Gastroesophageal sphincter (tissue), 4 donors: ENCODE data around the gene HLA-DQA1. TPM values are rescaled to one million over a fixed set of nuclear protein-coding genes. Genes with fewer than 3 reads are reported as not detected.
A peak's percentile ranks its signal among the peaks of the same experiment; 100 is the strongest.
"Not testable (repeated sequence)": the region's sequence is repeated elsewhere in the genome, so short reads cannot be mapped to it uniquely, and the experiment has no call there.

ENCODE experiments used
- ATAC-seq: fragments of 150-250 bp; one replicate; pipeline ENCODE4 v1.9.1; 2016; ENCODE audit warnings: mild to moderate bottlenecking, moderate library complexity
- H3K27ac ChIP-seq, 4 donors: fragments of 200-600 bp; sonication (generic) in 3 of 4; 1 replicate in 3 of 4; 2 replicates in 1 of 4; pipeline ENCODE4 v1.5.1; 2016 to 2019
- H3K27me3 ChIP-seq: fragments of 200-600 bp; sonication (generic); one replicate; pipeline ENCODE4 v1.5.1; 2019
- H3K36me3 ChIP-seq, 2 donors: fragments of 200-600 bp; sonication (generic); one replicate each; pipeline ENCODE4 v1.5.1; 2019; ENCODE audit warnings: control low read depth in 1 of 2
- H3K4me1 ChIP-seq, 3 donors: fragments of 200-600 bp; sonication (generic); 1 replicate in 2 of 3; 2 replicates in 1 of 3; pipeline ENCODE4 v1.5.1; 2016 to 2019; ENCODE audit warnings: control low read depth in 2 of 3
- H3K4me3 ChIP-seq, 2 donors: fragments of 200-600 bp; sonication (generic); one replicate each; pipeline ENCODE4 v1.5.1; 2019; ENCODE audit warnings: mild to moderate bottlenecking in 1 of 2, moderate library complexity in 1 of 2
- H3K9me3 ChIP-seq, 3 donors: fragments of 200-600 bp; sonication (generic); one replicate each; pipeline ENCODE4 v1.5.1; 2017 to 2019; ENCODE audit warnings: control low read depth in 2 of 3
- CTCF ChIP-seq, 4 experiments: fragments of 200-600 bp in 2 of 4; fragments of 450-650 bp in 2 of 4; sonication (generic) in 1 of 4; IDR thresholded peaks; one replicate each; pipeline ENCODE4 v1.5.1; 2017 to 2019; ENCODE audit warnings: antibody characterized with exemption in 4 of 4, mild to moderate bottlenecking in 2 of 4, moderate library complexity in 2 of 4
- EP300 ChIP-seq: sonication (generic); formaldehyde crosslinking; IDR thresholded peaks from one replicate; pipeline ENCODE4 v1.6.1; 2017; ENCODE audit warnings: antibody characterized with exemption, mild to moderate bottlenecking
- POLR2A ChIP-seq, 2 donors: fragments of 450-650 bp; IDR thresholded peaks; one replicate each; pipeline ENCODE4 v1.6.1; 2017; ENCODE audit warnings: antibody characterized with exemption in 2 of 2, mild to moderate bottlenecking in 2 of 2, moderate library complexity in 1 of 2
- POLR2AphosphoS5 ChIP-seq: sonication (generic); formaldehyde crosslinking; IDR thresholded peaks from one replicate; pipeline ENCODE4 v1.6.1; 2017; ENCODE audit warnings: antibody characterized with exemption
- WGBS, 2 donors: methylation state at CpG; one replicate each; pipeline ENCODE4 v1.1.5; 2018; ENCODE audit warnings: low coverage in 1 of 2; 5-methylcytosine and 5-hydroxymethylcytosine counted together
- total RNA-seq, 4 donors: library from RNA; depleted of rRNA; stranded (reverse); fragments of >200 nt; gene quantifications; one replicate each; pipeline ENCODE4 v1.1.0, GENCODE V29; 2016

Gene HLA-DQA1
- total RNA-seq, 4 donors from 2014 or later = 1.7 to 7.8 (median 4.3) TPM; not detected in 1

GRCh38 chr6:32666420-32667300, 29.5 kb downstream of the HLA-DQA1 start, which contains the start of gene HLA-DQB1:
TSS of gene HLA-DQB1 (minus strand) at chr6:32666657. CDS start at chr6:32666607, 50 bp downstream.
- H3K27me3 ChIP-seq = peaks cover 7% of the 10 kb centered on the region
- H3K9me3 ChIP-seq = peaks cover 0 to 2% (median 0%) of the 10 kb centered on the region in 3 donors
- H3K27ac ChIP-seq = no peak within 1 kb of the TSS
- no peaks in the 10 kb centered on the region for H3K4me1 ChIP-seq
- H3K36me3 ChIP-seq = no peaks in the 10 kb centered on the region
- 1 to 5% methylated on average over 5 to 15 of the region's 16 CpGs for WGBS, 2 donors
- peak; percentile 63 for ATAC-seq
- TF ChIP-seq POLR2AphosphoS5 = no peak
- TF ChIP-seq CTCF (IDR thresholded peaks at IDR 0.05) = no peak
- no peak for TF ChIP-seq EP300
- no peak for TF ChIP-seq POLR2A (IDR thresholded peaks at IDR 0.05)
- peak within 1 kb of the TSS in 1 of 2 donors; percentile 12 for H3K4me3 ChIP-seq

GRCh38 chr6:32668226-32668747, 31.1 kb downstream of the HLA-DQA1 start:
- Histone ChIP-seq H3K27ac (peak overlapping the region in 1 of 4 donors; percentile 40), H3K4me1 (no peaks in the 10 kb centered on the region), H3K27me3 (peaks cover 7% of the 10 kb centered on the region), H3K36me3 (no peaks in the 10 kb centered on the region), H3K4me3 (no peak overlapping the region), H3K9me3 (peaks cover 0 to 7% (median 0%) of the 10 kb centered on the region in 3 donors)
- no peak for ATAC-seq
- TF ChIP-seq CTCF (IDR thresholded peaks at IDR 0.05) = no peak
- TF ChIP-seq EP300 = no peak
- no peak for TF ChIP-seq POLR2A (IDR thresholded peaks at IDR 0.05)
- TF ChIP-seq POLR2AphosphoS5 = no peak
- WGBS, 2 donors = 8 to 31% methylated on average over 3 to 4 of the region's 5 CpGs

GRCh38 chr6:32669240-32669639, 32.0 kb downstream of the HLA-DQA1 start:
- TF ChIP-seq CTCF (IDR thresholded peaks at IDR 0.05) (no peak), POLR2A (IDR thresholded peaks at IDR 0.05) (no peak), POLR2AphosphoS5 (no peak), EP300 (no peak)
- no peak for ATAC-seq
- WGBS, 2 donors = 39 to 66% methylated on average over 3 to 4 of the region's 4 CpGs
- H3K4me1 ChIP-seq = no peaks in the 10 kb centered on the region
- peaks cover 0 to 7% (median 0%) of the 10 kb centered on the region in 3 donors for H3K9me3 ChIP-seq
- H3K4me3 ChIP-seq = no peak overlapping the region
- peaks cover 7% of the 10 kb centered on the region for H3K27me3 ChIP-seq
- no peaks in the 10 kb centered on the region for H3K36me3 ChIP-seq
- H3K27ac ChIP-seq = no peak overlapping the region

GRCh38 chr6:32669893-32670292, 32.7 kb downstream of the HLA-DQA1 start:
- Histone ChIP-seq H3K27me3 (peaks cover 7% of the 10 kb centered on the region), H3K4me1 (no peaks in the 10 kb centered on the region), H3K9me3 (peaks cover 0 to 7% (median 0%) of the 10 kb centered on the region in 3 donors), H3K4me3 (no peak overlapping the region), H3K36me3 (no peaks in the 10 kb centered on the region), H3K27ac (no peak overlapping the region)
- TF ChIP-seq CTCF (IDR thresholded peaks at IDR 0.05) = no peak
- TF ChIP-seq POLR2A (IDR thresholded peaks at IDR 0.05) = no peak
- TF ChIP-seq EP300 = no peak
- TF ChIP-seq POLR2AphosphoS5 = no peak
- no peak for ATAC-seq

- not testable (repeated sequence) for ATAC-seq, H3K36me3 ChIP-seq, H3K4me1 ChIP-seq, H3K4me3 ChIP-seq, H3K27ac ChIP-seq, H3K9me3 ChIP-seq, H3K27me3 ChIP-seq
- 78 to 83% methylated on average over 1 to 2 of the region's 2 CpGs for whole genome bisulfite sequencing, 2 donors
Measured at GRCh38 chr6:32671908-32672307, 34.7 kb downstream of the HLA-DQA1 start.

- not testable (repeated sequence) for ATAC-seq, H3K27me3 ChIP-seq, H3K4me3 ChIP-seq, H3K27ac ChIP-seq, H3K36me3 ChIP-seq, H3K4me1 ChIP-seq
- 90 to 94% methylated on average over 4 to 5 of the region's 7 CpGs for WGBS, 2 donors
- H3K9me3 ChIP-seq = peaks cover 0 to 13% (median 0%) of the 10 kb centered on the region in 3 donors
Measured at GRCh38 chr6:32674123-32674522, 36.9 kb downstream of the HLA-DQA1 start.
